Keratinocyte (primary cell): Measurements from ENCODE around the gene CRTC3. TPM values are rescaled to one million over a fixed set of nuclear protein-coding genes. Genes with fewer than 3 reads are reported as not detected.

ENCODE experiments used
- DNase-seq: peaks from one replicate; pipeline ENCODE4 v3.0.0-alpha.2; 2011; ENCODE audit warnings: low read depth, missing footprints, low spot score
- FAIRE-seq: peaks from 2 replicates; lab custom pipeline; 2011; peaks lifted over from hg19 to GRCh38; lab: Jason Lieb, UNC
- H2AFZ ChIP-seq: 2 replicates; pipeline ENCODE4 v1.6.0; 2012; ENCODE audit warnings: low read length, control low read depth, inconsistent platforms; ENCODE audit not compliant: control insufficient read depth
- H3K27ac ChIP-seq: 2 replicates; pipeline ENCODE4 v1.5.1; 2011; ENCODE audit warnings: low read length; ENCODE audit not compliant: control insufficient read depth, insufficient read depth
- H3K27me3 ChIP-seq: 3 replicates; pipeline ENCODE4 v1.6.0; 2011; ENCODE audit warnings: low read length; ENCODE audit not compliant: control insufficient read depth, insufficient read depth; ENCODE audit errors: extremely low read depth
- H3K36me3 ChIP-seq, 2 experiments: 2 replicates in 1 of 2; 3 replicates in 1 of 2; pipeline ENCODE4 v1.5.1; 2011; ENCODE audit warnings: low read length in 2 of 2, mild to moderate bottlenecking in 1 of 2; ENCODE audit not compliant: control insufficient read depth in 2 of 2, insufficient read depth in 2 of 2; ENCODE audit errors: extremely low read depth in 1 of 2
- H3K4me1 ChIP-seq: 3 replicates; pipeline ENCODE4 v1.5.1; 2011; ENCODE audit warnings: low read length; ENCODE audit not compliant: control insufficient read depth, insufficient read depth; ENCODE audit errors: extremely low read depth
- H3K4me2 ChIP-seq: 3 replicates; pipeline ENCODE4 v1.6.0; 2011; ENCODE audit warnings: low read depth, low read length; ENCODE audit not compliant: control insufficient read depth, insufficient read depth; ENCODE audit errors: extremely low read depth
- H3K4me3 ChIP-seq, 3 experiments: fragments of 200-600 bp in 1 of 3; sonication (generic) in 1 of 3; 2 replicates in 2 of 3; 3 replicates in 1 of 3; pipeline ENCODE4 v1.5.1; 2011 to 2016; ENCODE audit warnings: low read length in 3 of 3, mild to moderate bottlenecking in 3 of 3, control low read depth in 2 of 3, inconsistent platforms in 1 of 3, low read depth in 1 of 3, mixed read lengths in 1 of 3, mixed run types in 1 of 3, moderate library complexity in 1 of 3; ENCODE audit not compliant: control insufficient read depth in 2 of 3, insufficient read depth in 2 of 3; ENCODE audit errors: extremely low read depth in 1 of 3
- H3K79me2 ChIP-seq: 2 replicates; pipeline ENCODE4 v1.6.0; 2012; ENCODE audit warnings: low read length; ENCODE audit not compliant: control insufficient read depth, insufficient read depth
- H3K9ac ChIP-seq: 3 replicates; pipeline ENCODE4 v1.6.0; 2011; ENCODE audit warnings: low read length; ENCODE audit not compliant: control insufficient read depth, insufficient read depth; ENCODE audit errors: extremely low read depth
- H3K9me1 ChIP-seq: 3 replicates; pipeline ENCODE4 v1.6.0; 2011; ENCODE audit warnings: low read length; ENCODE audit not compliant: control insufficient read depth, insufficient read depth; ENCODE audit errors: extremely low read depth
- H3K9me3 ChIP-seq: 2 replicates; pipeline ENCODE4 v1.5.1; 2012; ENCODE audit warnings: low read depth, low read length; ENCODE audit not compliant: control insufficient read depth
- H4K20me1 ChIP-seq: 3 replicates; pipeline ENCODE4 v1.6.0; 2011; ENCODE audit warnings: low read length; ENCODE audit not compliant: control insufficient read depth, insufficient read depth; ENCODE audit errors: extremely low read depth
- EZH2 ChIP-seq: IDR thresholded peaks from one replicate; pipeline ENCODE4 v1.6.1; 2012; ENCODE audit warnings: inconsistent platforms, mild to moderate bottlenecking, low read length, moderate library complexity
- dilution Hi-C: fragments of 300-500 bp; cut with MboI; formaldehyde crosslinking; loops from one replicate; pipeline ENCODE4 v1.7.0; 2020; ENCODE audit warnings: low sequenced_read_pairs; ENCODE audit not compliant: extremely low pct_ligation_motif_present
- polyA plus RNA-seq, 5 experiments: library from polyadenylated mRNA; depleted of rRNA in 3 of 5; stranded (reverse) in 3 of 5; stranded (forward) in 1 of 5; unstranded in 1 of 5; fragments of >200 nt; gene quantifications; 1 replicate in 1 of 5; 2 replicates in 3 of 5; 3 replicates in 1 of 5; pipeline versions ENCODE4 v1.2.1 to v1.2.3, GENCODE V29; 2011 to 2012; ENCODE audit warnings: missing spikeins in 2 of 5, low read depth in 1 of 5, low replicate concordance in 1 of 5
- TF ChIP-seq, protein P1 (sequence below), 3 experiments: IDR thresholded peaks in 1 of 3; conservative IDR thresholded peaks in 1 of 3; optimal IDR thresholded peaks in 1 of 3; 2 replicates in 2 of 3; 3 replicates in 1 of 3; pipeline versions ENCODE3 to v1.5.1; 2011; ENCODE audit warnings: low read length in 3 of 3, mild to moderate bottlenecking in 3 of 3, moderate library complexity in 2 of 3, control low read depth in 1 of 3, inconsistent platforms in 1 of 3; ENCODE audit not compliant: insufficient read depth in 2 of 3; ENCODE audit errors: extremely low read depth in 1 of 3

Gene CRTC3
- polyA plus RNA-seq, 1 donor (not counting 4 experiments of a cell fraction or from before 2014, with no cell fraction given): 11.9 TPM

DNA sequence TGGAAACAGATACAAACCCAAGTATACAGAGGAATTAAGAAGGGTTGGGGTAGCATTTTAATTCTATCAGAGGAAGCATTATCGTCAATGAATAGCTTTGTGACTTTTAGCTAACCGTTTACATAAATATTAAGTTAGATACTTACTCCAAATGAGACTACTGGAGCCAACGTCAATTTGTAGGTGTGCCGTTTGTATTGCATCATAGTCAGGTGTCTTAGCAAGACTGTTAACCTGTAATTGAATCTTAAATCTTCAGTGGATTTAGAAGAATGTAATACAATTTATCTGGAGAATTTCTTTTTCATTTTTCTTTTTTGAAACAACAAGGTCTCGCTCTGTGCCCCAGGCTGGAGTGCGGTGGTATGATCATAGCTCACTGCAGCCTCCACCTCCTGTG, 55.1 kb downstream of the CRTC3 start:
- TF ChIP-seq, protein P1, sequence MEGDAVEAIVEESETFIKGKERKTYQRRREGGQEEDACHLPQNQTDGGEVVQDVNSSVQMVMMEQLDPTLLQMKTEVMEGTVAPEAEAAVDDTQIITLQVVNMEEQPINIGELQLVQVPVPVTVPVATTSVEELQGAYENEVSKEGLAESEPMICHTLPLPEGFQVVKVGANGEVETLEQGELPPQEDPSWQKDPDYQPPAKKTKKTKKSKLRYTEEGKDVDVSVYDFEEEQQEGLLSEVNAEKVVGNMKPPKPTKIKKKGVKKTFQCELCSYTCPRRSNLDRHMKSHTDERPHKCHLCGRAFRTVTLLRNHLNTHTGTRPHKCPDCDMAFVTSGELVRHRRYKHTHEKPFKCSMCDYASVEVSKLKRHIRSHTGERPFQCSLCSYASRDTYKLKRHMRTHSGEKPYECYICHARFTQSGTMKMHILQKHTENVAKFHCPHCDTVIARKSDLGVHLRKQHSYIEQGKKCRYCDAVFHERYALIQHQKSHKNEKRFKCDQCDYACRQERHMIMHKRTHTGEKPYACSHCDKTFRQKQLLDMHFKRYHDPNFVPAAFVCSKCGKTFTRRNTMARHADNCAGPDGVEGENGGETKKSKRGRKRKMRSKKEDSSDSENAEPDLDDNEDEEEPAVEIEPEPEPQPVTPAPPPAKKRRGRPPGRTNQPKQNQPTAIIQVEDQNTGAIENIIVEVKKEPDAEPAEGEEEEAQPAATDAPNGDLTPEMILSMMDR (optimal IDR thresholded peaks at IDR 0.05 in 1 of 3, IDR thresholded peaks at IDR 0.05 in 1 of 3, conservative IDR thresholded peaks at IDR 0.05 in 1 of 3; ENCODE audit: extremely low read depth in 1 of 3, insufficient read depth in 2 of 3, low read length in 3 of 3): no peak
- TF ChIP-seq EZH2: no peak
- no peaks in the 10 kb centered on the region for H3K36me3 ChIP-seq
- H3K9me1 ChIP-seq: no peaks in the 10 kb centered on the region
- no peaks in the 10 kb centered on the region for H3K79me2 ChIP-seq
- no peaks in the 10 kb centered on the region for H3K9me3 ChIP-seq
- H2AFZ ChIP-seq: no peak overlapping the region
- FAIRE-seq (no peak), DNase-seq (no peak)
- no peak overlapping the region for H3K4me3 ChIP-seq
- H3K27me3 ChIP-seq: no peaks in the 10 kb centered on the region
- peaks cover 1% of the 10 kb centered on the region for H3K4me1 ChIP-seq
- H4K20me1 ChIP-seq: no peaks in the 10 kb centered on the region
- no peak overlapping the region for H3K27ac ChIP-seq
- H3K9ac ChIP-seq: no peak overlapping the region
- dilution Hi-C loops: no loop called here
- no peak overlapping the region for H3K4me2 ChIP-seq

DNA sequence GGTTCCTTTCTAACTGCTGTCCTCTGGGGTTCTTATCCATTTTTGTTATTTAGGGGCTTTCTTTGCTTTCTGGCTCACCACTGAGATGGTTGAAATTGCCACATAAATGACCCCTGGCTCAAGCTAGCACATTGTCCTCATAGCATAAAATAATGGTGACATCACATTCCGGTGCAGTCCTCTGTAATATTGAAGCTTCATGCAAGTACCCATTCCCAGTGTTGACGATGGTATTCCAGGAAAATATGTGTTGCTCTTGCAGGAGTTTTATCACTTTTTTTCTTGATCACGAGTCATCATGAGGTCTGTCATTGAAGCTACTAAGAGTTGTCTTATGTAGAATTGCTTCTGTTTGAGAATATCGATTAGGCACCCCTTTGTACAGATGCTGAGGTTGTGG, 56.1 kb downstream of the CRTC3 start:
- H4K20me1 ChIP-seq: no peaks in the 10 kb centered on the region
- H3K79me2 ChIP-seq: no peaks in the 10 kb centered on the region
- dilution Hi-C loops: no loop called here
- no peak overlapping the region for H3K4me3 ChIP-seq
- no peak overlapping the region for H2AFZ ChIP-seq
- DNase-seq (no peak), FAIRE-seq (no peak)
- H3K9me1 ChIP-seq: no peaks in the 10 kb centered on the region
- no peaks in the 10 kb centered on the region for H3K9me3 ChIP-seq
- H3K27me3 ChIP-seq: no peaks in the 10 kb centered on the region
- H3K27ac ChIP-seq: no peak overlapping the region
- H3K4me2 ChIP-seq: no peak overlapping the region
- TF ChIP-seq, protein P1 (optimal IDR thresholded peaks at IDR 0.05 in 1 of 3, IDR thresholded peaks at IDR 0.05 in 1 of 3, conservative IDR thresholded peaks at IDR 0.05 in 1 of 3; ENCODE audit: extremely low read depth in 1 of 3, insufficient read depth in 2 of 3, low read length in 3 of 3): no peak
- no peak for TF ChIP-seq EZH2
- H3K9ac ChIP-seq: no peak overlapping the region
- H3K4me1 ChIP-seq: no peaks in the 10 kb centered on the region
- H3K36me3 ChIP-seq: no peaks in the 10 kb centered on the region
